ENCODE measurements around the gene ENPP3.
A peak's percentile ranks its signal among the peaks of the same experiment; 100 is the strongest.
"Not testable (repeated sequence)": the region's sequence is repeated elsewhere in the genome, so short reads cannot be mapped to it uniquely, and the experiment has no call there.

The ENPP3 gene

DNA sequence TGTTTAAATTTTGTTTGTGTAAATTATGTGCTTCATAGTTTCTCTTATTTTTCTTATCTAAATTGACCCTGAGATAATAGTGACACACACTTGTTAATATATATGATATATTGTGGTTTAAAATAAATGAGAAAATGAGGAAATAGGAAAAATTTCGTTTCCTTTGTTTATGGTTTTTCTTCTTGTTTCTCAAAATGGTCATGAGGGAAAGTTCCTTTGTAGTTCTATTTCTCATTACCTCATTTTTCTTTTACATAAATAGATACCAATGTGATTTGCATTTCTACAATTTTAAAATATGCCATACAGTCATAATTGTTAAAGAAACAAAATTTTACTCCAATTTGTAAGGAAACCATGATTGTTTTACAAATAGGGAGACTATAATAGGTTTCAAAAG, 54.9 kb downstream of the ENPP3 start:
- DNase-seq = no peak

- no peak for DNase-seq
Observed at GRCh38 chr6:131692589-131692988, 55.5 kb downstream of the ENPP3 start.

- DNase-seq = no peak
Observed at GRCh38 chr6:131693384-131693783, 56.3 kb downstream of the ENPP3 start.

GRCh38 chr6:131694832-131695426, 57.8 kb downstream of the ENPP3 start:
- DNase-seq = peak; percentile 58

GRCh38 chr6:131696956-131697355, 59.9 kb downstream of the ENPP3 start:
- no peak for DNase-seq

DNA sequence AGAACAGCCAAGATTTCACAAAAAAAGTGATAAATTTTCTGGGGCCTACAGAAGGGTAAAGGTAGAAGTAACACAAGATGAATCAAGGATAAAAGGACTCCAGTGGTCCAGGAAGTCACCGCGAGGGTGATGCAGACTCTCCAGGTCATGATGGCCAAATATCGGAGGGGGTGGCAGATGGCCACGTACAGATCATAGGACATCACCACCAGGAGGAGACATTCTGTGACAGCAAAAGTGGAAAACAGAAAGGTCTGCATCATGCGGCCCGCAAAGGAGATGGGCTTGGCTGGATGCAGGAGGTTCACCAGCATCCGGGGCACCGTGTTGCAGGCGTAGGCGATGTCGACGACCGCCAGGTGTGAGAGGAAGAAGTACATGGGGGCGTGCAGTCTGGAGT, 63.7 kb downstream of the ENPP3 start:
- DNase-seq = not testable (repeated sequence)

GRCh38 chr6:131703905-131704304, 66.8 kb downstream of the ENPP3 start:
- DNase-seq = not testable (repeated sequence)

GRCh38 chr6:131710917-131711316, 73.8 kb downstream of the ENPP3 start, which contains the start of gene CTAGE9:
Gene CTAGE9 (minus strand): TSS chr6:131711017. CDS start chr6:131711017, 0 bp downstream.
- DNase-seq = not testable (repeated sequence)

DNA sequence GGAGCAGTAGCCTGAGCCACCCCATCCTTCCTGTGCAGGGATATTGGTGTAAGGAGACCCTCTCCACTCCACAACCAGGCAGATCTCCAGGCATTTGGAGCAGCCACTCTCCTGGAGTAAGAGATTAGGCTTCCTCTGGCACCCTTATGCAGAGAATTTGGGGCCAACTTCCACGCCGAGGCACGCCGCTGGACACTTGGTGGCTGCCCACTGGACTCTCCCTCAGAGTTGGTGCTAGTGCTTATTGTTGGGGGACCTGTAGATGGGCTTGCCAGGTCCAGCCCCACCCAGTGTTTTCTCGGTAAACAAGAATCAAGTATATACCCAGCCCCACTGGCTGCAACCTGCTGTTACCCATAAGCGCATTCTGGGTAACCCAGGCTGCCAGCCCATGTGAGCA, 78.5 kb downstream of the ENPP3 start:
- DNase-seq = not testable (repeated sequence)

DNA sequence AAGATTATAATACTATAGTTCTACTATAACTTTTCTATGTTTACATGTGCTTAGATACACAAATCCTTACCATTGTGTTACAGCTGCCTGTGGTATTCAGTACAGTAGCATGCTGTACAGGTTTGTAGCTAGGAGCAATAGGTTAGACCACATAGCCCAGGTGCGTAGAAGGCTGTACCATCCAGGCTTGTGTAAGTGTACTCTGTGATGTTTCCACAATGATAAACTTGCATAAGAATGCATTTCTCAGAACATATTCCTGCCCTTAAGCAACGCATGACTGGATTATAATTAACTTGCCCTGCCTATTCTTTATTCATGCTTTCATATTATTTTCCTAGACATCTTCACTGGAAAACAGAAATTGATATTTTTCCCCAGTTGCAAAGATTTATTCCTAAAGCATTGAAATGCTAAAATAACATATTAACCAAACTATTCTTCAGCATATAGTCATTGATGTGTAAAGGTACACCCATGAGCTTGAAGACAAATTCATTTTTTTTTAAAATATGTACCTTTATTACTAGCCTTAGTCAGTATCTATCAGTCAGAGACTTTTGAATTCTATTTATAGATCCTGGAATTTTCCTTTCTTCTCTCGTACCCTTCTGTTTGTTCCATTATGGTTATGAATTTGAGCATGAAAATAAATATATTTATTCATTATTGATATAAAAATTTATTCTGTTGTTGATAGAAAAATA, 80.9 kb downstream of the ENPP3 start:
- DNase-seq = no peak

DNA sequence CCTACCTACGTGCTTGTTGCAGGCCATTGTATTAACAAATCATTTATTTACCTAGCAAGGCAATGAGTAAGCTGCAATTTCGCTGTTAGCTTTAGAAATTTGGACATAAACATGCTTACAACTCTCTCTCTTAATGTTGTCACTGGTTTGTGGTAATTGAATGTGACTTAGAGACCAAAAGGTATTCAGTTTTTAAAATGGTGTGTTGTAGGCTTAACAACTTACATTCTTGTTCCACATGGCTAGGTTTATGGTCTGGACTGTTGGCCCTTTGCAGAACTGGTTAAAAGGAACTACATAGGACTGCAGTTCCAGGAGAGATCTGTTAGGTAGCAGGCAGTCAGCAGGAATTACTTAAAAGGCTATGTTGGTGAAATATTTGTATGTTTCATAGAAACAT, 84.1 kb downstream of the ENPP3 start:
- DNase-seq = no peak

DNA sequence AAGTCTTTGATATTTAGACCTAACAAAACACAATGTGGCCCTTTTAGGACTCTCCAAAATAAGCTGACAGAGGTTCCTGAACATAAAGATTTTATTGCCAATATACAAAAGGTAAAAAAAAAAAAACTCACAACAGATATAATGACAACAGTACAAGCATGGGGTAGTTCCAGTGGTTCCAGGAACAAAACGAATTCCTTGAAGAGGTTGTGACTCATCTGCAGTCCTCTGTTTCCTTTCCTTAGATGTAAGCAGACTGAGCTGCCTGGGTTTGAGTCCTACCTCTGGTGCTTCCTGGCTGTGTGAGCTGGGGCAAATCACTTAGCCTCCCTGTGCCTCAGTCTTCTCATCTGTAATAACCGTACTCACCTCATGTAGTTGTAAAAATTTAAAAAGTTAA, 87.0 kb downstream of the ENPP3 start:
- peak; percentile 4 for DNase-seq

GRCh38 chr6:131727467-131727866, 90.4 kb downstream of the ENPP3 start:
- no peak for DNase-seq

GRCh38 chr6:131727868-131728267, 90.8 kb downstream of the ENPP3 start:
- DNase-seq = no peak

GRCh38 chr6:131728296-131728939, 91.3 kb downstream of the ENPP3 start:
- peak; percentile 5 for DNase-seq

GRCh38 chr6:131729550-131729949, 92.4 kb downstream of the ENPP3 start:
- DNase-seq = no peak

GRCh38 chr6:131730264-131730663, 93.2 kb downstream of the ENPP3 start:
- no peak for DNase-seq

GRCh38 chr6:131731224-131731623, 94.1 kb downstream of the ENPP3 start:
- DNase-seq = no peak

- DNase-seq = no peak
Observed at GRCh38 chr6:131733376-131734016, 96.4 kb downstream of the ENPP3 start.

GRCh38 chr6:131736003-131736596, 99.0 kb downstream of the ENPP3 start:
- no peak for DNase-seq

GRCh38 chr6:131736811-131737210, 99.7 kb downstream of the ENPP3 start:
- DNase-seq = no peak

GRCh38 chr6:131739136-131739535, 102.0 kb downstream of the ENPP3 start:
- no peak for DNase-seq

GRCh38 chr6:131740161-131740560, 103.1 kb downstream of the ENPP3 start:
- no peak for DNase-seq
